AG09319 (cell line): Measurements from ENCODE around the gene TRAF1.

Experiments used
- DNase-seq: peaks from one replicate; pipeline ENCODE4 v3.0.0-alpha.2; 2010; ENCODE audit warnings: low read depth; ENCODE audit errors: extremely low read depth
- TF ChIP-seq, protein P1 (sequence below): IDR thresholded peaks from 2 replicates; pipeline ENCODE4 v1.5.1; 2011; ENCODE audit warnings: low read depth, mild to moderate bottlenecking, inconsistent platforms, low read length, moderate library complexity

The TRAF1 gene

DNA sequence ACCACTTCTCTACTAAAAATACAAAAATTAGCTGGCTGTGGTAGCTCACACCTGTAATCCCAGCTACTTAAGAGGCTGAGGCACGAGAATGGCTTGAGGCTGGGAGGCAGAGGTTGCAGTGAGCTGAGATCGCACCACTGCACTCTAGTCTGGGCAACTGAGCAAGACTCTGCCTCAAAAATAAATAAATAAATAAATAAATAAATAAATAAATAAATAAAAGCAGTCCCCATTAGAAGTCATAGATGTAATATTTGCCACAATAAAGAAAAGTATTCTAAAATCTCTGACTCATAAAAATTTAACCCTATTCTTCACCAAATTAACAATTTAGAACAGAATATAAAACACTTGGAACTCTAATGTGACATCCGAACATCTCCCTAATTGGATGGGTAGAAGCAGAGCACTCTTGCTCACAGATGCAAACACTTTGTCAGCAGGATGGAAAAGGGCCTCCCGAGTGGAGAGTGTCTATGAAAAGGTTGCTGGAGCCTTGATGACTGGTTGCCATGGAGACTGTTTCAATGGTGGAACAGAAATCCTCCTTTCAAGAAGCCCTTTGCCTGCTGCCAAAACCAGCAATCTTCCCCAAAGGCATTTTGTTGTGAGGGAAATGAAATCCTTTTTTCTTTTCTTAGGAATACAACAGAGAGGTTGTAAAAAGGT is 38.9 kb upstream of the TRAF1 start:
- TF ChIP-seq, protein P1, sequence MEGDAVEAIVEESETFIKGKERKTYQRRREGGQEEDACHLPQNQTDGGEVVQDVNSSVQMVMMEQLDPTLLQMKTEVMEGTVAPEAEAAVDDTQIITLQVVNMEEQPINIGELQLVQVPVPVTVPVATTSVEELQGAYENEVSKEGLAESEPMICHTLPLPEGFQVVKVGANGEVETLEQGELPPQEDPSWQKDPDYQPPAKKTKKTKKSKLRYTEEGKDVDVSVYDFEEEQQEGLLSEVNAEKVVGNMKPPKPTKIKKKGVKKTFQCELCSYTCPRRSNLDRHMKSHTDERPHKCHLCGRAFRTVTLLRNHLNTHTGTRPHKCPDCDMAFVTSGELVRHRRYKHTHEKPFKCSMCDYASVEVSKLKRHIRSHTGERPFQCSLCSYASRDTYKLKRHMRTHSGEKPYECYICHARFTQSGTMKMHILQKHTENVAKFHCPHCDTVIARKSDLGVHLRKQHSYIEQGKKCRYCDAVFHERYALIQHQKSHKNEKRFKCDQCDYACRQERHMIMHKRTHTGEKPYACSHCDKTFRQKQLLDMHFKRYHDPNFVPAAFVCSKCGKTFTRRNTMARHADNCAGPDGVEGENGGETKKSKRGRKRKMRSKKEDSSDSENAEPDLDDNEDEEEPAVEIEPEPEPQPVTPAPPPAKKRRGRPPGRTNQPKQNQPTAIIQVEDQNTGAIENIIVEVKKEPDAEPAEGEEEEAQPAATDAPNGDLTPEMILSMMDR, result no peak
- no peak for DNase-seq

DNA sequence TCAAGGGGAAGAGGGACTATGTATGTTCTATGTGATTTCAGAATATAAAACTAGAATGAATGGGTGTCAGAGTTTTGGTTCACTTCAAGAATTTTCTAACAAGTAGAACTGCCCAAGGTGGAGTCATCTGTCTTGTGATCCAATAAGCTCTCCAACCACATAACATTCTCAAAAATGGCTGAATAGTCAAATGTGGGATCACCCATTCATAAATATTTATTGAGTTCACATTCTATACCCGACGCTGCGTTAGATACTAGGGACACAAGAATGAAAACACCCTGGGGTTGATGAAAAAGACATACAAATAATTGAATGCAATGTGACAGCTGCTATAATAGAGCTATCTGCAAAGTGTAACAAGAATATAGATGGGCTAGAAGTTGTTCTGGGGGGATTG is 35.3 kb upstream of the TRAF1 start:
- TF ChIP-seq, protein P1, result no peak
- DNase-seq, result no peak

DNA sequence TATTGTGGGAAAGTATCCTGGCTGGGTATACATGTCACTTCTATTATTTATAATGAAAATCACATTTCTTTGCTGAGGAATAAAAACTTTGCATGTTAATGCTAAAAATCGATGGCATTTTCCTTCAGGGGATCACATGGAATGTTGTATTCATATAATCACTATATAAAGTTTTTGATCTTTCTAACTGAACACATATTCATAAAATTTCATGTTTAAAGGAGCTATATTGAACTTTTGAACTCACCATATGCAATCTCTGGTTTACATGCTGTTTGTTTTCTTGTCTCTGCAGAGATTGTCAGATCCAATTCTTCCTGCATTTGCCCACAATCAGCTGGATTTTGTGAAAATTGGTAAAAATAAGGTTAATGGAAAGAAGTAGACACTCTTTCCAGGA is 33.4 kb upstream of the TRAF1 start:
- no peak for DNase-seq
- TF ChIP-seq, protein P1, result no peak

DNA sequence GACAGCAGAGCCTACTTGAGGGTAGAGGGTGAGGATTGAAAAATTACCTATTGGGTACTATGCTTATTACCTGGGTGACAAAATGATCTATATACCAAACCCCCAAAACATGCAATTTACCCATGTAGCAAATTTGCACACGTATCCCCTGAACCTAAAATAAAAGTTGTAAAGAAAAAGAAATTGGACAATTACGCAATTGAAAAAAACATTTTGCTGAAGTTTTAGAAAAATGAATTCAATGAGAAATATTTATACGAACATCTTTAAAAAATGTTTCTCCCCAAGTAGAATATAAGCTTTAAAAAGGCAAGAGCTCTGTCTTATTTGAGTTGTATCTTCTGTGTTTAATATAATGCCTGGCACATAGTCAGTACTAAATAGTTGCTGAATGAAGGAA is 30.3 kb upstream of the TRAF1 start:
- no peak for DNase-seq
- TF ChIP-seq, protein P1, result no peak

DNA sequence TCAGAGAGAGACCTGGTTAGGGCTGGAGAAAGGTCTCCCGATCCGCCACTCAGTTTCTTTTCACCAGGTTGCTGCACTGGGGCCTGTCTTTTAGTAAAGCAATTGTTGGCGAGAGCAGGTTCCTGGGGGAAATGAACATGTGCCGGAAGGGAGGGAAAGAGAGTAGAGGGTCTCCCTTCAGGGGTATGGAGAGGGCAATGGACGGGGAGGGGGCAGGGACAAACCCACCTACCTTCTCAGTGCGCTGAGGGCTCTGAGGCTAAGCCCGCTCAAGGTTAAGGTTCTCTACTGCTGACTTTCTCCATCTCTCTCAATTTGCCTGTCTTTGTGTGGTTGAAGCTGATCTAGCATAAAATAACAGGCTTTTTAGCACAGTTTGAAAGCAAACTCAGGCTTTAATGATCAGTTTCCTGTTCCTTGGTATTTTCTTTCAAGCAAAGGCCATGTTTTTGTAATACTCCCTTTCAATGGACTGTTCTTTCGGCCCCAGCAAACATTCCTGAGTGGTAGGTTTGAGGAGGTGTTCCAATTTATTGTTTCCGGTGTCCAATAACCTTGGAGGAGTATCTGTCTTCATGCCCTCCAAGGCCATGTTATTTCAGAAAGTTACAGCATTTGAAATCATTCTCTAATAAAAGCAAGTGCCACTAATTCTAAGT is 25.5 kb upstream of the TRAF1 start:
- DNase-seq, result no peak
- TF ChIP-seq, protein P1, result no peak

- TF ChIP-seq, protein P1, result no peak
- no peak for DNase-seq
Observed at GRCh38 chr9:120950421-120951388, 24.1 kb upstream of the TRAF1 start.
